ENCODE data around the gene TMCC1.

Gene TMCC1

GRCh38 chr3:129653019-129653418 is 240.5 kb downstream of the TMCC1 start:
- H3K27ac ChIP-seq (replicated peaks): no peak overlapping the region
- no peak for TF ChIP-seq CTCF (IDR thresholded peaks at IDR 0.05; ENCODE audit: insufficient read depth, low read length)
- TF ChIP-seq SPI1 (IDR thresholded peaks at IDR 0.05; ENCODE audit: borderline replicate concordance, low read depth): no peak
- TF ChIP-seq POLR2AphosphoS5 (IDR thresholded peaks at IDR 0.05; ENCODE audit: low read depth): no peak
- TF ChIP-seq REST (IDR thresholded peaks at IDR 0.05; ENCODE audit: insufficient replicate concordance, low read depth): no peak
- TF ChIP-seq GABPA (IDR thresholded peaks at IDR 0.05; ENCODE audit: low read depth): no peak
- no peaks in the 10 kb centered on the region for H3K27me3 ChIP-seq (ENCODE audit: insufficient read depth, poor library complexity, severe bottlenecking)
- H3K4me3 ChIP-seq (replicated peaks; ENCODE audit: insufficient read depth, low read length): no peak overlapping the region
- no peak for DNase-seq (ENCODE audit: low read depth in 1 of 2, low spot score in 1 of 2)

- Histone ChIP-seq H3K4me3 (replicated peaks; ENCODE audit: insufficient read depth, low read length) (no peak overlapping the region), H3K27ac (replicated peaks) (no peak overlapping the region), H3K27me3 (ENCODE audit: insufficient read depth, poor library complexity, severe bottlenecking) (no peaks in the 10 kb centered on the region)
- no peak for TF ChIP-seq SPI1 (IDR thresholded peaks at IDR 0.05; ENCODE audit: borderline replicate concordance, low read depth)
- no peak for TF ChIP-seq GABPA (IDR thresholded peaks at IDR 0.05; ENCODE audit: low read depth)
- TF ChIP-seq REST (IDR thresholded peaks at IDR 0.05; ENCODE audit: insufficient replicate concordance, low read depth): no peak
- TF ChIP-seq POLR2AphosphoS5 (IDR thresholded peaks at IDR 0.05; ENCODE audit: low read depth): no peak
- TF ChIP-seq CTCF (IDR thresholded peaks at IDR 0.05; ENCODE audit: insufficient read depth, low read length): no peak
- no peak for DNase-seq (ENCODE audit: low read depth in 1 of 2, low spot score in 1 of 2)
Observed at GRCh38 chr3:129651435-129652202, 241.9 kb downstream of the TMCC1 start.

- DNase-seq (ENCODE audit: low read depth in 1 of 2, low spot score in 1 of 2): peak in 1 of 2 experiments; percentile 62
- TF ChIP-seq SPI1 (IDR thresholded peaks at IDR 0.05; ENCODE audit: borderline replicate concordance, low read depth) (no peak), REST (IDR thresholded peaks at IDR 0.05; ENCODE audit: insufficient replicate concordance, low read depth) (no peak), CTCF (IDR thresholded peaks at IDR 0.05; ENCODE audit: insufficient read depth, low read length) (peak; percentile 60), POLR2AphosphoS5 (IDR thresholded peaks at IDR 0.05; ENCODE audit: low read depth) (no peak), GABPA (IDR thresholded peaks at IDR 0.05; ENCODE audit: low read depth) (no peak)
- H3K27me3 ChIP-seq (ENCODE audit: insufficient read depth, poor library complexity, severe bottlenecking): no peaks in the 10 kb centered on the region
- H3K27ac ChIP-seq (replicated peaks): no peak overlapping the region
- no peak overlapping the region for H3K4me3 ChIP-seq (replicated peaks; ENCODE audit: insufficient read depth, low read length)
Observed at GRCh38 chr3:129650256-129650872, 243.1 kb downstream of the TMCC1 start.
